GM18907 (cell line): ENCODE data around the gene IGFBP6.
"Not testable (repeated sequence)": the region's sequence is repeated elsewhere in the genome, so short reads cannot be mapped to it uniquely, and the experiment has no call there.

ENCODE experiments used
- ATAC-seq: cut with Tn5 transposase; IDR thresholded peaks from one replicate; pipeline ENCODE4 v1.9.1; 2021; ENCODE audit warnings: mild to moderate bottlenecking, moderate library complexity; ENCODE audit not compliant: unreplicated experiment

IGFBP6 gene

DNA sequence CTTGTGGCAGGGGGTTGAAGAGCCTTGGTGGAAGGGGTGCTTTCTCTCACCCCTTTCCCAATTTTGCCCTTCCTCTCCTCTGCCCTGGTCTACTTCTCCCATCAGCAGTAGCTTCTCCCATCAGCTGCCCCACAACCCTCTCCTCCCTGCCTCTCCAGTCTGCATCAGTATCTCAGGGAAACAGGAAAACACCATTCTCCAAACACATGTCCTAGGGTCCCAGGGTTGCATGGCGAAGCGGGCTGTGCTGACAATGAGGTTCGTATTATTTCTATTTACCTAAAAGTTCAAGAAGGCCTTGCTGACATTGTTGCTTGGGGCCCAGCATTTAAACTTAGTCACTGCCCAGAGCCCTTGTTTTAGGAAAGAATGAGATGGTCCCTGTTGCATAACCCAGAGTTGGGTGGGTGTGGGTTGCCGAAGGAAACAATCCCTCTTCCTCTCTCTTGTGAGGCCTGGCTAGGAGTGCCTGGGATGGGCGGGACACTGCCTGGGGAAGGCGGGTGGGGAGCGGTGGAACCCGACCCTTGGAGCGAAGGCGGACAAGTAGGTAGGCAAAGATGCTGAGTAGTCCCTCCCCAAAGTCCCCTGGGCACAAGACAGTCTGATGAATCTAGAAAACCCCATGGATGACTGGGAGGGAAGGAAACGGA lies 1.3 kb upstream of the IGFBP6 start:
- ATAC-seq, result no peak

DNA sequence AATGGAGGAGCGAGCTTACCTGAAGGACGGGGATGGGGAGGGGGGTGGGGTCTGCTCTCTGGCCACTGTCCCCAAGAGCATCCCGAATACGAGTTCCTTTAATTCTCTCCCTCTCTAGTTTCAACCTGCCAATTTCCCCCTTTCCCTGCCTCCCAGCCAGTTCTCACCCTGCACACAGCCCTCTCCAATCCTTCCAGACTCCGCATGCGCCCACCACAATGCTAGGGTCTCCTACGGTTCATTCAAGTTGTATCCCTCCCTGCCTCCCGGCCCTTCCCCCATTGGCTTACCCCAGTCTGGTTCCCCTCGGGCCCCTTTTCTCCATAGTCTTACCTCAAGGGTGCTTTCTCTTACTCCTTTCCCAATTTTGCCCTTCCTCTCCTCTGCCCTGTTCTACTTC lies 708 bp upstream of the IGFBP6 start:
- ATAC-seq, result no peak

DNA sequence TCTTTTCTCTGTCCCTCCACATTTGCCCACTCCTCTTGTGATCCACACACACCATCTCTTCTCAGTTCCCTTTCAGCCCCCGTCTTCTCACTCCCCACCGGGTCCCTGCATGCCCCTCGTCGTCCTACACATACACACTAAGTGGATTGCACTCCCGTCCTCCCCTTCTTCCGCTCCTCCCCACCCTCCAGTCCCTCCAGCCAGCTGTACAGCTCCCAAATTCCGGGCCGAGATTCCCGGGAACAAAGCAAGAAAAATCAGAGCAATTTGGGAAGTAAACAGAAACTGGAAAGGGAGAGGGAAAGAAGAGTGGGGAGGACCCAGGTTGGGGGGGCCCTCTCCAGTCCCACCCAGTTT lies 282 bp upstream of the IGFBP6 start:
- ATAC-seq, result no peak

DNA sequence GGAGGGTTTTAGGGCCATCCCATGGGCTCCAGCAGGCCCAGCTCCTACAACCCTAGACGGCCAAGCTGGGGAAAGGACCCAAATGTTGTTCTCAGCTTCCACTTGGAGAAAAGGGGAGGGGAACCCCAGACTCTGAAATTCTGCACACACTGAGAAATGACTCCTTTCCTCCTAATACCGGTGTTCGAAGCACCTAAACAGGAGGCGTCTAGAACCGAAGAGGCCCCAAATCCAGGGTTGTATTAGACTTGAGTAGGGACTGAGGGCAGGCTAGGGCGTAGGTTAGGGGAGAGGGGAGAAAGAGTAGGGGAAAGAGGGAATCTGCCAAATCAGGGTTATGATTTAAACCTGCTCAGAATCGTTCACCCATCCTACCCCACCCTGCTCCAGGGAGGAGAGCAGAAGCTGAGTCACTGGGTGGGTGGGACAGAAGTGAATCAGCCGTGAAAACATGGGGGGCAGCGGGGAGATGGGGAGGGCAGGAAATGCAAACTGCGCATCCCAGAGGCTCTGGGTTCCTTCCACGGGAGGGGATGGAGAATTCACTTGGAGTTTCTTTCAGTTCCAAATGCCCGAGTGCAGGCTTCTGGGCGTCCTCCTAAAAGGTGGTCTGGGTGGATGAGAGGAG lies 1.0 kb downstream of the IGFBP6 start:
- no peak for ATAC-seq

DNA sequence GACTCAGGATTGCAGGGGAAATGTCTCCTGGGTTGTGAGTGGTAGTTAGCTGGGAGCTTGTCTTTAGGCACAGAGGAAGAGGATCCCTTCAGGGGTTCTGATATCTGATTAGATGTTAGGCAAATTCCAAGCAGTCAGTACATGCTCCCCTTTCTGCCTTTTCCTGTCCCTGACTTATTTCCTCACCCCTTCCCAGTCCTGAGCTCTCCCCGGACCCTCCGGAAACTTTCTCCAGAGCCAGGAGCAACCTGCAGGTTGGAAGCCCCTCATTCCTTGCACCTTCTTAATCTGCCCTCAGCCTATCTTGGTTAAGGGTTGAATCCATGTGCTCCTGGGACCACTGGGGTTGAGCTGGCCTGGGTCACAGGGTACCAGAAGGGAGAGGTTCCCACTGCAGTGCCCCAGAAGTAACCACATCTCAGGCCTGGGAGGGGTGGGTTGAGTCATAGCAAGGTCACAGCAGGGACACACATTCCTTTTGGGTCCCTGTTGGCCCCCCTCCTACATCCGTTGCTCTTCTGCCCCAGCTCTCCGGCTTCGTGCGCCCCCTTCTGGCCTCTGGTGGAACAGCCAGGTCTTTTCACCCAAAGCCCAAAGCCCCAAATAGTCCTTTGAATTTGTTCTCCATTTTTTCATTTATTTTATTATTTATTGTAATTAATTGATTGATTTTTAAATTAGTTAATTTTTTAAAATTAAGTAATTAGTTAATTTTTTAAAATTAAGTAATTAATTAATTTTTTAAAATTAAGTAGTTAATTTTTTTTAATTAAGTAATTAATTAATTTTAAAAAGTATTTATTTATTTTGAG lies 1.8 kb downstream of the IGFBP6 start:
- peak; percentile 33 for ATAC-seq

DNA sequence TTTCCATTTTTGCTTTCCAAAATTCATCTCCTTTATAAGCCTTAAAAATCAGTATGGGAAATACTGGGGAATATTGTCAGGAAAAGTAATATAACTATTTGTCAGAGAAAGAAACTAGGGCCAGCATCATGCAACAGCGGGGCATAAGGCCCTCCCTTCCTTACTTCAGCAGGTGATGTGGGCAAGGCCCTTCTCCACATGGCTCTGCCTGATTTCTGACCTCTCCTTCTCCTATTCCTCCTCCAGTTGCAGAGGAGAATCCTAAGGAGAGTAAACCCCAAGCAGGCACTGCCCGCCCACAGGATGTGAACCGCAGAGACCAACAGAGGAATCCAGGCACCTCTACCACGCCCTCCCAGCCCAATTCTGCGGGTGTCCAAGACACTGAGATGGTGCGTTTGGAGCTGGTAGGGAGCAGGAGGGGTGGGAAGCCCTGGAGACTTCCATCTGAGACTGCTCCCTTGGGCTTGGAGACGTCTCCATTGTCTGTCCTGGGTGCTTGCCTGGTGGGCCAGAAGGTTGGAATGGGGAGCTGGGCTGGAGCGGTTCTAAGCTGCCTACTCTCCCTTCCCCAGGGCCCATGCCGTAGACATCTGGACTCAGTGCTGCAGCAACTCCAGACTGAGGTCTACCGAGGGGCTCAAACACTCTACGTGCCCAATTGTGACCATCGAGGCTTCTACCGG lies 3.1 kb downstream of the IGFBP6 start:
- ATAC-seq, result no peak

DNA sequence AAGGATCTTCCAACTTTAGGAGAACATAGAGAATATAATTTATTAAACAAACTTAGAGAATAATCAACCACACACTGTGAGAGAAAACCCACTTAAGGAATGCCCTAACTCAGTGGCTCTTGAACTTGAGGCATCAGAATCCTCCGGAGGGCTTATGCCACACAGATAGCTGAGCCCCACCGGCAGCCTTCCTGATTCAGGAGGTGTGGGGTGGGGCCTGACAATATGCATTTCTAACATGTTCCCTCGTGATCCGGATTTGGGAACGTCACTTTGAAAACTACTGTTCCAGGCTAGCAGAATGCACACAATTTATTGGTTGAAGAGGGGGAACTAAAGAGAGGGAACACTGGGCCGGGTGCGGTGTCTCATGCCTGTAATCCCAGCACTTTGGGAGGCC lies 3.8 kb downstream of the IGFBP6 start:
- ATAC-seq, result no peak

DNA sequence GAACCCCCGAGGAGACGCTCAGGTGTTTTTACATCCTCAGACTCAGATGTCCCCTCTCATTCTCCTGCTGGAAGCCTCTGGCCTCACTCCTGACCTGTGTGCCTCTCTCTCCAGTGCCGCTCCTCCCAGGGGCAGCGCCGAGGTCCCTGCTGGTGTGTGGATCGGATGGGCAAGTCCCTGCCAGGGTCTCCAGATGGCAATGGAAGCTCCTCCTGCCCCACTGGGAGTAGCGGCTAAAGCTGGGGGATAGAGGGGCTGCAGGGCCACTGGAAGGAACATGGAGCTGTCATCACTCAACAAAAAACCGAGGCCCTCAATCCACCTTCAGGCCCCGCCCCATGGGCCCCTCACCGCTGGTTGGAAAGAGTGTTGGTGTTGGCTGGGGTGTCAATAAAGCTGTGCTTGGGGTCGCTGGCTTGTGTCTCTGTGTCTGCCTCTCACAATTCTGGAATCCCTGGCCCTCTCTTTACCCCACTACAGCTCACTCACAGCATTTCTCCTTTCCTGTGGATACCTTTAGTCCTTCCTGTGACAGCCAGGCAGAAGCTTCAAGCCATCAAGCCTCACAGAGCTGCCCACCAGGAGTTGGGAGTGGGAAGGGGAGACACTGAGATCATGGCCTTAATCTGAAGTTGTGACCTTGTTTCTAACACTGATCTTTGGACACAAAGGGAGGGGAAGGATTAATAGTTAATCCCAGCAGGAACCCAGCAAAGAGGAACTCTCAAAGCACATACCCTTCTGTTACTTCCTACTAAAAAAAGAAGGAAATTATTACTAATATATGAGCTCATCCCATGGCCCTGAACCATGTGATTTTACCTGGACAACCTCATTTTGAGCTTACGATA lies 4.7 kb downstream of the IGFBP6 start:
- ATAC-seq, result no peak

DNA sequence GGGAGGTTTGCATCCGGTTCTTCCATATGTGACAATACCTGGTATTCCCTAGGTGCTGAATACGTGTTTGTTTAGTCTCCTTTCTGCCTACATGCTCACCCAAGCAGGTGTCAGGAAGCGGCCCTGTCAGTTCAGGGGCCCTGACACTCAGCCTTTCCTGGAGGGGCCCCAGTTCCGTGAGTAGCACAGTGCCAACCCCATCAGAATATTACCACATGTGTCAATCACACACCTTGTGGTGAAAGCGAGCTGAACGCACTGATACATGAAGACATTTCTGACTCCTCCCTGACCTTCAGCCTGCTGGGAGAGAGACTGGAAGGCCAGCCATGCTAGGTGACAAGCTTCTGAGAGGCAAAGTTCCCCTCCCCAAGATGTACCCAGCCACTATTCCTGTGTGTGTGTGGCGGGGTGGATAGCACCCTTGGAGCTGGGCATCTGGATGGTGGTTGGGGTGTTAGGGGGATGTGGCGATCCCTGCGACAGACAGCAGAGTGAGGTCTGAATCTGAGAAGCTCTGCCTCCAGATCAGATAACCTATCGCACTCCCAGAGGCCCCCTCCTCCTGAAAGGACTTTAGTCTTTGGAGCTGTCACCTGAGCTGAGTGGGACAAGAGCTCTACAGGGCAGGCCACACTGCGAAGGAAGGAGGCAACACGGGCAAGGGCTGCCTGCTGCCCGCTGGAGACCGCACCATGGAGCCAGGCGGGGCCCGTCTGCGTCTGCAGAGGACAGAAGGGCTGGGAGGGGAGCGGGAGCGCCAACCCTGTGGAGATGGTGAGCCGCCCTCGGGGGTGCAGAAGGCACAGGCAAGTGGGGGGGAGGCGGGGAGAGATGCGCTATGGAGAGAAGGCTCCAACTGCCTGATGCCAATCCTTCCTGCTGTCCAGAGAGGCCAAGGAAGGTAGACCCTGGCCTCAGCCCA lies 5.7 kb downstream of the IGFBP6 start, which contains the start of gene SOAT2:
SOAT2 (plus strand) TSS at position 604 of the 925 bp plus-strand sequence; CDS start at position 696, 92 bp downstream.
- ATAC-seq, result peak; percentile 67

DNA sequence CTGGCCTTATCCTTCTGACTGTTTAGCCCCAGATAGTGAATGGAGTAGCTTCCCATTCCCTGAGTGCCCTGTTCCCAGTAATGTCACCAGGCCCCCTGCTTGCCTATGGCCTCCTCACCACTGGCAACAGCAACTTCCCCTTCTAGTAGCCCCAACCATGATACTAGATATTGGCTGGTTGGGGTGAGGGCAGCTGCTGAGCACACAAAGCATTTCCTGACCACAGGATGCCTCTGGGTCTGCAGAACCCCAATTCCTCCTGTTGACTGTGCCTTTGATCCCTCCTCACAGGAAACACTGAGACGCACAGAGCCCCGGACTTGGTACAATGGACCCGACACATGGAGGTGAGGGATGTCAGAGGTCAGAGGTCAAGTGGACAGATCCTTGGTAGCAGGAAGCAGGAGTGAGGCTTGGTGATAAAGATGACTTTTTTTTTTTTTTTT lies 6.4 kb downstream of the IGFBP6 start:
- ATAC-seq, result peak; percentile 52

DNA sequence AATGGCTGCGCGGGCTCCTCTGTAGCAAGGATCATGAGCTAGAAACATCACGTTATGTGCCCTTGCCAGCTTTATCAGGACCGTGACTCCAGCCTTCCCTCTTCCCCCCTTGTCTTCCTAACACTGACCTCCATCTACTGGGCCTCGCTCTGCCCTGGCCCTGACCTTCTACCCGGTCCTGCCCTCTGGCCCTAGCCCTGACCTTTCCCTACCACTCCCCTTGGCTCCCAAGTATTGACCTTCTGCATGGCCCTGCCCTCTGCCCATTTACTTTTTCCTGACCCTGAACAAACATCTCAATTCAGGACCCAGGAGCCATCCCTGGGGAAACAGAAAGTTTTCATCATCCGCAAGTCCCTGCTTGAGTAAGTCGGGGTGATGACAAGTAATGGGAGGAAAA lies 7.8 kb downstream of the IGFBP6 start:
- ATAC-seq, result no peak

DNA sequence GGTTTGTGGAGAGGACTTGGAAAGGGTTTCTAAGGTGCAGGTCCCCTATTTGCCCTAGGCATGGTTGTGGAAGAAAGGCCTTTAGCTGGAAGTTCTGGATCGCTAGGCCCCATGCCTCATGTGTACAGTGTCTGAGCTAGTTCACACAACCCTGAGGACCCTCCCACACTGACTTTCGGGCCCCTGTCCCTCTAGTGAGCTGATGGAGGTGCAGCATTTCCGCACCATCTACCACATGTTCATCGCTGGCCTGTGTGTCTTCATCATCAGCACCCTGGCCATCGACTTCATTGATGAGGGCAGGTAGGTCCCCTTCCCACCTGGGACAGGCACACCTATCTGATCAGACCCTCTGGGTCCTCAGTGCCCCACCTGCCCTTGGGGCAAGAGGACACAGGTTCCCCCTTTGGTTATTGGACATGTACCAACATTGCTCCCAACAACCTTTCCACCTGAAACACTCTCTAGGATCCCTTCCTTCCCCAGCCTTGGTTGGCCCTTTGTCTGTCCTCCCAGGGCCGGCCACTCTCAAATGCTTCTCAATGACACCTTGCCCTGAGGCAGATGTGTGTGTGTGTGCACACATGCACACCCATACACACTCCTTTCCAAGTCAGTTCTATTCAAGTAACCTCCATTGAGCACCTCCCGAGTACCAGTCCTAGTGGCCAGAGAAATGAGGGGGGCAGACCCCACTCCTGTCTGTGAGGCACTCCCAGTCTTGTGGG lies 8.4 kb downstream of the IGFBP6 start:
- no peak for ATAC-seq

DNA sequence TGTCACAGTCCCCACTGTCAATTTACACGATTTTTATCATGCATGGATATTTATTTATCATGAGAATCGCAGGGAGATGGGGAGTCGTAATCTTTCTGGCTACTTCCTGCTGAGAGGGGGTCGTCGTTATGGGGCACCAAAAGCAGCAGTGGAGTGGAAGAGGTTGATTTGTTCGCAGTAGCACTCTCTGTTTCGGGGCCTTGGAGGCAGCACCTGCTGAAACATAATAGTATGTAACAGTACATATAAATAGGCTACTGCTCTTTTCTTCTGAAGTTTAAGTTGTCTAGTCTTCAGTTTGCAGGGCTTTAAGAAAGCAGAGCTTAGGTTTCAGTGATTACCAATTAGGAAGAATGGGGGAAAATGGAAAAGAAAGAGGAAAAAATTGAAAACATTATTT lies 9.7 kb downstream of the IGFBP6 start:
- no peak for ATAC-seq

DNA sequence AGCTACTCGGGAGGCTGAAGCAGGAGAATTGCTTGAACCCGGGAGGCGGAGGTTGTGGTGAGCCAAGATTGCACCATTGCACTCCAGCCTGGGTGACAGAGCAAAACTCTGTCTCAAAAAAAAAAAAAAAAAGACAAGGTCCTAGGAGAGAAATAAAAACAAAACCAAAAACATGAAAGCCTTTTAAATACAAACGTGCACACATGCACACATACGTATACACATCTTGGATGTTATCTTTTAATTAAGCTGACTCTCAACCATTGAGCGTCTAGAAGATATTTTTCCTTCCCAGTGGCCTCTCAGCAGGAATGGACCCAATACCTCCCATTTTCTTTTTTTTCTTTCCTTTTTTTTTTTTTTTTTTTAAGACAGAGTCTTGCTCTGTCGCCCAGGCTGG lies 15.0 kb downstream of the IGFBP6 start:
- not testable (repeated sequence) for ATAC-seq

DNA sequence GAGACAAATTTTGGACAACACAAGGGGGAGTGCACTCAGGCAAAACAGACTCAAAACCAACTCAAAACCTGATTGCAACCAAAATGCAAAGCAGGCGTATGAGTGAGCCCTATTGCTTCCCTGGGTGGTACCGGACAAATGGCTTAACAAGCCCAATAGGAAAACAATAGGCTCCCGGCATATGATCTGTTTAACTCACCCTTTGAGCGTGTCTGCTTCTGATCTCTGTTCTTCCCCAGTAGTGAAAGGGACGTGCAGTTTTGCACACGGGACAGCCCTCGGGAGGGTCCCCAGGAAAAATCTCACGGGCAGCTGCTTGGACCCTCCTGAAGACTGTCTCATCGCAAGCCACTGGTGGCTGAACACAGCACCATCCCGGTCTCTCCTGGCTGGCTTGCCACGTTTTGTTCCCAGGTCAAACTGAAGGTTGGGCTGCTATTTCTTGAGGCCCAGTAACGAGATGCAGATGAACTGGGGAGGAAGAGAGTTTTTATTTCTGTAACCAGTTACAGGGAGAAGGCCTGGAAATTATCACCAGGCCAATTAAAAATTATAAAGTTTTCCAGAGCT lies 15.8 kb downstream of the IGFBP6 start:
- no peak for ATAC-seq

DNA sequence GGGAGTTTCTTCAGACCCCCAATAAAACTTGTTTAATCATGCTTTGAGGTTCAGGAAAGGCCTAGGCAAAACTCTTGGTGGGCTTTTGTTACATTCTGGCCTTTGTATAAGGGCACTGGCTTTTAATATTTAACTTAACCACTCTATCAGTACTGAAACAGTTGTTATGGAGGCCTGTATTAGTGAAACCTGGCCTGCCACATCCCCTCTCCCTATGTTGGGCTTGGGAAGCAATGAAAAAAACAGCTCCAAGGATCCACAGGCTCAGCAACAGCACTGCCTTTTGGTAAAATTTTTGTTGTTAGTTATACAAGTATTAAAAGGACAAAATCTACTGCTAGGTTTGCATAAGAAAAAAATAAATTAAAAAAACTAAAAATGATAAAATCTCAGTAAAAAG lies 16.5 kb downstream of the IGFBP6 start:
- ATAC-seq, result no peak

DNA sequence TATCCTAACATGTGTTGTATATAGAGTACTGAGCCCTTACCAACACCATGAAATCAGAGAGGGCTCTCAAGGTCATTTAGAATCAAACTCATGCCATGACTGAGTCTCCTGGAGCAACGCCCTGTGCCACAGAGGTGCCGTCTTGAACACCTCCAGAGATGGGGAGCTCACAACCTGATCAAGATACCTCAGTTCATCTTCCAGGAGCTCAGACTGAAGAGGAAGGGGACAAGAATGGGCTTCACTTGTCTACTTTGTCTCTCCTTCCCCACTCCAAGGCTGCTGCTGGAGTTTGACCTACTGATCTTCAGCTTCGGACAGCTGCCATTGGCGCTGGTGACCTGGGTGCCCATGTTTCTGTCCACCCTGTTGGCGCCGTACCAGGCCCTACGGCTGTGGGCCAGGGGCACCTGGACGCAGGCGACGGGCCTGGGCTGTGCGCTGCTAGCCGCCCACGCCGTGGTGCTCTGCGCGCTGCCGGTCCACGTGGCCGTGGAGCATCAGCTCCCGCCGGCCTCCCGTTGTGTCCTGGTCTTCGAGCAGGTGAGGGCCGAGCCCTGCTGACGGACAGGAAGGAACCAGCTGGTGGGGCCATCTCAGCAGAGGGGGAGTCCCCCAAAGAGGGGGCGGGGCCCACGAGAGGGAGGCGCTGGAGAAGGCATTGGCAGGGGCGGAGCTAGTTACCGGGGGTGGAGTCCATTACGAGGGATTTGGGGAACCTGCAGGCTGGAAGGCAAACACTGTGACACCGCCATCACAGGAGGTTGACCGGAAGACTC lies 17.8 kb downstream of the IGFBP6 start:
- no peak for ATAC-seq
